H1 (cell line): ENCODE data around the gene ARHGEF7. TPM values are rescaled to one million over a fixed set of nuclear protein-coding genes. Genes with fewer than 3 reads are reported as not detected.
A peak's percentile ranks its signal among the peaks of the same experiment; 100 is the strongest.

Source experiments
- CTCF ChIA-PET: fragments of 300-600 bp; sonication (Branson Sonifier 250); formaldehyde crosslinking; loops from one replicate; lab custom pipeline; 2021; ENCODE audit not compliant: partially characterized antibody; lab: Charles Lee
- POLR2A ChIA-PET: fragments of 300-600 bp; sonication (Branson Sonifier 250); formaldehyde crosslinking; loops from one replicate; lab custom pipeline; 2021; ENCODE audit warnings: inconsistent platforms; ENCODE audit not compliant: partially characterized antibody; lab: Charles Lee
- DNase-seq, 2 experiments: peaks; one replicate each; pipeline versions ENCODE4 v3.0.0 to v3.0.0-alpha.2; 2010 to 2022; ENCODE audit warnings: low spot score in 2 of 2, low read depth in 1 of 2, mixed read lengths in 1 of 2
- FAIRE-seq: peaks from 2 replicates; lab custom pipeline; 2011; peaks lifted over from hg19 to GRCh38; lab: Jason Lieb, UNC
- H2AFZ ChIP-seq: 2 replicates; pipeline ENCODE4 v1.8.1; 2012; ENCODE audit warnings: low read length, inconsistent platforms
- H2AK5ac ChIP-seq: 2 replicates; pipeline ENCODE4 v1.6.1; 2013; ENCODE audit warnings: low read depth, low read length
- H2BK120ac ChIP-seq: replicated peaks from 2 replicates; pipeline ENCODE3; 2013; ENCODE audit warnings: low read depth, low read length, inconsistent platforms
- H2BK12ac ChIP-seq: 2 replicates; pipeline ENCODE4 v1.6.1; 2013; ENCODE audit warnings: low read depth, low read length
- H2BK15ac ChIP-seq: 2 replicates; pipeline ENCODE4 v1.6.1; 2013; ENCODE audit warnings: low read length
- H2BK20ac ChIP-seq: 2 replicates; pipeline ENCODE4 v1.6.1; 2013; ENCODE audit warnings: low read length
- H2BK5ac ChIP-seq: 2 replicates; pipeline ENCODE4 v1.6.1; 2013; ENCODE audit warnings: low read depth, low read length
- H3K14ac ChIP-seq: 2 replicates; pipeline ENCODE4 v1.6.1; 2013; ENCODE audit warnings: inconsistent platforms; ENCODE audit not compliant: insufficient read length
- H3K18ac ChIP-seq: 2 replicates; pipeline ENCODE4 v1.6.1; 2013; ENCODE audit warnings: low read length; ENCODE audit errors: extremely low read depth
- H3K23ac ChIP-seq: 2 replicates; pipeline ENCODE4 v1.6.1; 2013; ENCODE audit warnings: inconsistent platforms; ENCODE audit not compliant: insufficient read length
- H3K23me2 ChIP-seq: 2 replicates; pipeline ENCODE4 v1.6.1; 2013; ENCODE audit warnings: low read depth, low read length
- H3K27ac ChIP-seq: 2 replicates; pipeline ENCODE4 v1.6.1; 2011; ENCODE audit warnings: low read depth, low read length, inconsistent platforms
- H3K27me3 ChIP-seq, 4 experiments: replicated peaks in 1 of 4; 1 replicate in 1 of 4; 2 replicates in 3 of 4; pipeline versions ENCODE4 v1.6.1 to v1.8.1; 2011 to 2013; ENCODE audit warnings: low read length in 3 of 4, mild to moderate bottlenecking in 3 of 4, inconsistent platforms in 2 of 4, mixed read lengths in 2 of 4, moderate library complexity in 1 of 4; ENCODE audit not compliant: control insufficient read depth in 3 of 4, insufficient read depth in 3 of 4; ENCODE audit errors: extremely low read depth in 1 of 4
- H3K36me3 ChIP-seq, 4 experiments: 2 replicates each; pipeline versions ENCODE4 v1.6.1 to v1.8.1; 2011 to 2013; ENCODE audit warnings: mild to moderate bottlenecking in 4 of 4, low read length in 3 of 4, moderate library complexity in 2 of 4, control low read depth in 1 of 4, inconsistent platforms in 1 of 4; ENCODE audit not compliant: insufficient read depth in 4 of 4, control insufficient read depth in 2 of 4
- H3K4ac ChIP-seq: replicated peaks from 2 replicates; pipeline ENCODE3; 2013; ENCODE audit warnings: low read length, low read depth, mixed read lengths, inconsistent platforms; ENCODE audit not compliant: insufficient read length
- H3K4me1 ChIP-seq, 4 experiments: replicated peaks in 1 of 4; 1 replicate in 1 of 4; 2 replicates in 3 of 4; pipeline versions ENCODE4 v1.6.1 to v1.8.1; 2011 to 2013; ENCODE audit warnings: low read length in 3 of 4, inconsistent platforms in 2 of 4, mixed read lengths in 1 of 4; ENCODE audit not compliant: insufficient read depth in 4 of 4, control insufficient read depth in 3 of 4
- H3K4me2 ChIP-seq, 2 experiments: 2 replicates each; pipeline versions ENCODE4 v1.6.1 to v1.8.1; 2011 to 2013; ENCODE audit warnings: low read depth in 2 of 2, low read length in 2 of 2, control low read depth in 1 of 2, inconsistent platforms in 1 of 2, mild to moderate bottlenecking in 1 of 2; ENCODE audit not compliant: insufficient read depth in 1 of 2
- H3K4me3 ChIP-seq, 4 experiments: fragments of 200-600, 300-600 bp in 1 of 4; sonication (generic), shearing (Covaris generic), sonication (Bioruptor Twin) in 1 of 4; 2 replicates each; pipeline versions ENCODE4 v1.5.1 to v1.8.1; 2011 to 2016; ENCODE audit warnings: low read length in 4 of 4, low read depth in 3 of 4, control low read depth in 2 of 4, inconsistent platforms in 2 of 4, mild to moderate bottlenecking in 2 of 4, mixed read lengths in 1 of 4, moderate library complexity in 1 of 4; ENCODE audit not compliant: insufficient read depth in 2 of 4; ENCODE audit errors: extremely low read depth in 1 of 4
- H3K56ac ChIP-seq: replicated peaks from 2 replicates; pipeline ENCODE3; 2013; ENCODE audit warnings: low read depth, mild to moderate bottlenecking, mixed read lengths, low read length, inconsistent platforms; ENCODE audit not compliant: insufficient read length
- H3K79me1 ChIP-seq: 2 replicates; pipeline ENCODE4 v1.6.1; 2013; ENCODE audit warnings: low read depth, low read length, control low read depth
- H3K79me2 ChIP-seq, 2 experiments: 2 replicates each; pipeline versions ENCODE4 v1.6.1 to v1.8.1; 2012 to 2013; ENCODE audit warnings: low read length in 2 of 2, mild to moderate bottlenecking in 2 of 2, inconsistent platforms in 1 of 2; ENCODE audit not compliant: insufficient read depth in 2 of 2, control insufficient read depth in 1 of 2
- H3K9ac ChIP-seq, 4 experiments: replicated peaks in 1 of 4; 1 replicate in 1 of 4; 2 replicates in 3 of 4; pipeline versions ENCODE4 v1.6.1 to v1.8.1; 2011 to 2013; ENCODE audit warnings: low read depth in 3 of 4, low read length in 3 of 4, control low read depth in 2 of 4, mild to moderate bottlenecking in 2 of 4, moderate library complexity in 2 of 4, inconsistent platforms in 1 of 4; ENCODE audit errors: extremely low read depth in 1 of 4
- H3K9me3 ChIP-seq, 2 experiments: 2 replicates each; pipeline versions ENCODE4 v1.6.1 to v1.8.1; 2012 to 2013; ENCODE audit warnings: mild to moderate bottlenecking in 2 of 2, moderate library complexity in 2 of 2, control low read depth in 1 of 2, inconsistent platforms in 1 of 2, low read depth in 1 of 2, low read length in 1 of 2, mixed read lengths in 1 of 2; ENCODE audit not compliant: insufficient read depth in 2 of 2
- H4K20me1 ChIP-seq, 2 experiments: replicated peaks in 1 of 2; 2 replicates each; pipeline versions ENCODE3 to v1.8.1; 2011 to 2013; ENCODE audit warnings: inconsistent platforms in 2 of 2, low read length in 2 of 2, mild to moderate bottlenecking in 1 of 2; ENCODE audit not compliant: insufficient read depth in 2 of 2, control insufficient read depth in 1 of 2
- H4K5ac ChIP-seq: 2 replicates; pipeline ENCODE4 v1.6.1; 2013; ENCODE audit warnings: low read length, low read depth, mixed read lengths, inconsistent platforms; ENCODE audit not compliant: insufficient read length
- H4K8ac ChIP-seq: 2 replicates; pipeline ENCODE4 v1.8.0; 2013; ENCODE audit warnings: mild to moderate bottlenecking, moderate library complexity, low read length, inconsistent platforms; ENCODE audit not compliant: insufficient read depth; ENCODE audit errors: extremely low read depth
- H4K91ac ChIP-seq: replicated peaks from 2 replicates; pipeline ENCODE3; 2013; ENCODE audit warnings: low read length, mixed read lengths, inconsistent platforms; ENCODE audit not compliant: insufficient read length
- BCL11A ChIP-seq, 2 experiments: IDR thresholded peaks; one replicate each; pipeline ENCODE4 v1.6.1; 2011; ENCODE audit warnings: low read depth in 2 of 2, low read length in 2 of 2, mild to moderate bottlenecking in 2 of 2
- CHD1 ChIP-seq: IDR thresholded peaks from 2 replicates; pipeline ENCODE4 v1.6.1; 2012; ENCODE audit warnings: low read depth, low read length, improper control_type of control experiment
- CHD2 ChIP-seq: IDR thresholded peaks from 2 replicates; pipeline ENCODE4 v1.6.1; 2012; ENCODE audit warnings: low read length, improper control_type of control experiment
- CREB1 ChIP-seq: IDR thresholded peaks from 2 replicates; pipeline ENCODE4 v1.6.1; 2012; ENCODE audit warnings: inconsistent platforms
- GABPA ChIP-seq: IDR thresholded peaks from 2 replicates; pipeline ENCODE4 v1.6.1; 2011; ENCODE audit warnings: mild to moderate bottlenecking, low read length, moderate library complexity, borderline replicate concordance; ENCODE audit not compliant: insufficient read depth
- GTF2F1 ChIP-seq: IDR thresholded peaks from 2 replicates; pipeline ENCODE4 v1.6.1; 2012; ENCODE audit warnings: low read depth, low read length, improper control_type of control experiment, borderline replicate concordance
- NRF1 ChIP-seq: IDR thresholded peaks from 2 replicates; pipeline ENCODE4 v1.6.1; 2011; ENCODE audit warnings: mild to moderate bottlenecking, low read depth, low read length, improper control_type of control experiment
- POLR2AphosphoS5 ChIP-seq: IDR thresholded peaks from 2 replicates; pipeline ENCODE4 v1.6.1; 2011; ENCODE audit warnings: low read depth, low read length
- SAP30 ChIP-seq: fragments of 300-600 bp; sonication (generic); IDR thresholded peaks from 2 replicates; pipeline ENCODE4 v1.7.1; 2012; ENCODE audit warnings: low read length, moderate library complexity, mild to moderate bottlenecking, inconsistent platforms; ENCODE audit not compliant: insufficient read depth, insufficient replicate concordance
- SP2 ChIP-seq: IDR thresholded peaks from 2 replicates; pipeline ENCODE4 v1.6.1; 2012; ENCODE audit warnings: mild to moderate bottlenecking, low read length, inconsistent platforms
- WGBS, 2 experiments: shearing (Covaris generic) in 1 of 2; methylation state at CpG; one replicate each; pipeline versions ENCODE4 v1.1.6 to v1.1.7; 2013 to 2015; ENCODE audit warnings: low lambda C conversion rate in 2 of 2, mixed read lengths in 2 of 2, inconsistent platforms in 1 of 2, low coverage in 1 of 2, missing lambda C conversion rate in 1 of 2; ENCODE audit not compliant: insufficient replicate concordance in 2 of 2, insufficient coverage in 1 of 2, insufficient read length in 1 of 2; ENCODE audit errors: extremely low coverage in 1 of 2, missing lambda C conversion rate in 1 of 2; 5-methylcytosine and 5-hydroxymethylcytosine counted together
- polyA plus RNA-seq, 7 experiments: library from polyadenylated mRNA; depleted of rRNA in 3 of 7; stranded (reverse) in 5 of 7; unstranded in 2 of 7; fragments of >200 nt in 5 of 7; fragments of 200-250 nt in 2 of 7; gene quantifications; 1 replicate in 5 of 7; 2 replicates in 1 of 7; 4 replicates in 1 of 7; pipeline versions ENCODE4 v1.2.1 to v1.2.3, GENCODE V29; 2011 to 2013; ENCODE audit warnings: missing spikeins in 2 of 7, mixed read lengths in 2 of 7
- total RNA-seq: library from RNA; stranded (reverse); fragmentation: NEBNext Ultra II Directional; extraction: Animal tissue kit (Norgen Biotek cat#: 25700); gene quantifications from 2 replicates; pipeline ENCODE4 v1.2.1, GENCODE V29; 2021
- TF ChIP-seq, protein P1 (sequence below): IDR thresholded peaks from 2 replicates; pipeline ENCODE4 v1.6.1; 2011; ENCODE audit warnings: low read depth, mild to moderate bottlenecking, low read length; ENCODE audit not compliant: insufficient read depth

Gene ARHGEF7
- total and polyA plus RNA-seq, 2 of the 8 experiments (the other 6 are each of a cell fraction or from before 2014, with no cell fraction given) = 26.2 to 56.5 TPM

DNA sequence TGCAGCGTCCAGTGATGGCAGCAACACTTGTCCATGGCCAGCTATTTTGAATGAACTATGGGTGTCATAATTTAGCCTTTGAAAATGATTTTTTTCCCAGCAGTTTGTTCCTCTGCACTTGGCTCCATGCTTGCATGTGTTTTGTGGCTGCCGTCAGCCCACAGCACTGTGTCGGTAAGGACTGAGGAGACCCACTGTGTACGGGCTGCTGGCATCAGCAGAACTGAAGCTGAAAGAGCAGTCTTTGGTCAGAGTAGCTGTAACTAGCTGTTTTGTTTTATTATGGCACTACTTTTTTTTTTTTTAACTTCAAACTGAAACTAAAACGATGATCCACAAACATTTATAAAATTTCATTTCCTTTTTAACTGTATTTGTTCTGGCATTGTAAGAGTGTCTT is 155.0 kb downstream of the ARHGEF7 start:
- no peak overlapping the region for H2BK12ac ChIP-seq
- FAIRE-seq (no peak), DNase-seq (no peak)
- peaks cover 2 to 27% (median 8%) of the 10 kb centered on the region in 4 experiments; a peak in 6 of 8 replicates for H3K36me3 ChIP-seq
- no peak overlapping the region for H3K18ac ChIP-seq
- no peak for TF ChIP-seq POLR2AphosphoS5
- TF ChIP-seq GABPA = no peak
- TF ChIP-seq GTF2F1 = no peak
- no peak for TF ChIP-seq CHD1
- no peak for TF ChIP-seq CREB1
- no peak for TF ChIP-seq BCL11A (IDR thresholded peaks at IDR 0.05; ENCODE audit: low read depth in 2 of 2, low read length in 2 of 2)
- TF ChIP-seq SAP30 = no peak
- TF ChIP-seq SP2 = no peak
- TF ChIP-seq, protein P1, sequence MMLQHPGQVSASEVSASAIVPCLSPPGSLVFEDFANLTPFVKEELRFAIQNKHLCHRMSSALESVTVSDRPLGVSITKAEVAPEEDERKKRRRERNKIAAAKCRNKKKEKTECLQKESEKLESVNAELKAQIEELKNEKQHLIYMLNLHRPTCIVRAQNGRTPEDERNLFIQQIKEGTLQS = no peak
- no peak for TF ChIP-seq CHD2
- no peak for TF ChIP-seq NRF1
- no peak overlapping the region for H3K4ac ChIP-seq
- no peak overlapping the region for H3K9ac ChIP-seq
- H3K9me3 ChIP-seq = no peaks in the 10 kb centered on the region
- peak overlapping the region; percentile 36 for H3K56ac ChIP-seq
- no peak overlapping the region for H4K5ac ChIP-seq
- peaks cover 0 to 3% of the 10 kb centered on the region in 2 experiments; a peak in 1 of 4 replicates for H3K79me2 ChIP-seq
- no peak overlapping the region for H3K23ac ChIP-seq
- H3K4me3 ChIP-seq = no peak overlapping the region
- no peak overlapping the region for H2BK20ac ChIP-seq
- WGBS, 2 experiments = 96% methylated on average over 5 of the region's 5 CpGs; no CpG with 5 or more reads in 1 of the 2 experiments
- H3K79me1 ChIP-seq = no peaks in the 10 kb centered on the region; the same call in none of the 2 replicates
- no peak overlapping the region for H4K91ac ChIP-seq
- peaks cover 4 to 10% of the 10 kb centered on the region in 2 experiments for H4K20me1 ChIP-seq
- no peak overlapping the region for H2AK5ac ChIP-seq
- no peak overlapping the region for H3K27ac ChIP-seq
- ChIA-PET CTCF (interaction anchor here (0.6 to 1.6 kb wide), 8 partner anchors 11 to 159 kb away, joined by 3 to 5 read pairs (median 3); no protein-coding TSS in a partner anchor), POLR2A (interaction anchor here (0.6 kb wide), 1 partner anchor 106 kb away, joined by 9 read pairs; no protein-coding TSS in a partner anchor)
- no peak overlapping the region for H3K4me2 ChIP-seq
- H4K8ac ChIP-seq = no peak overlapping the region
- no peak overlapping the region for H2BK5ac ChIP-seq
- no peak overlapping the region for H3K14ac ChIP-seq
- H3K4me1 ChIP-seq = peaks cover 0 to 7% (median 4%) of the 10 kb centered on the region in 4 experiments; a peak in 4 of 7 replicates
- H2BK120ac ChIP-seq = no peak overlapping the region
- no peaks in the 10 kb centered on the region for H3K23me2 ChIP-seq
- H2AFZ ChIP-seq = no peak overlapping the region
- H3K27me3 ChIP-seq = no peaks in the 10 kb centered on the region
- H2BK15ac ChIP-seq = no peak overlapping the region
